HK-2 (cell line): ENCODE data around the gene IGFBP7.

ENCODE experiments used
- DNase-seq: peaks from one replicate; pipeline ENCODE4 v3.0.0-alpha.2; 2018; ENCODE audit not compliant: unreplicated experiment

Gene IGFBP7

GRCh38 chr4:57131849-57132742 lies 21.9 kb upstream of the IGFBP7 start:
- DNase-seq: no peak

- no peak for DNase-seq
Observed at GRCh38 chr4:57129477-57129876, 19.3 kb upstream of the IGFBP7 start.

- DNase-seq: no peak
Observed at GRCh38 chr4:57127361-57127760, 17.2 kb upstream of the IGFBP7 start.

- DNase-seq: no peak
Observed at GRCh38 chr4:57125996-57126395, 15.8 kb upstream of the IGFBP7 start.

- no peak for DNase-seq
Observed at GRCh38 chr4:57124145-57124544, 14.0 kb upstream of the IGFBP7 start.

GRCh38 chr4:57122959-57123358 lies 12.8 kb upstream of the IGFBP7 start:
- no peak for DNase-seq

GRCh38 chr4:57119054-57119651 lies 9.0 kb upstream of the IGFBP7 start:
- DNase-seq: no peak

GRCh38 chr4:57117491-57117890 lies 7.3 kb upstream of the IGFBP7 start:
- DNase-seq: no peak

GRCh38 chr4:57116245-57116644 lies 6.1 kb upstream of the IGFBP7 start:
- DNase-seq: no peak

- DNase-seq: no peak
Observed at GRCh38 chr4:57114973-57115372, 4.8 kb upstream of the IGFBP7 start.

GRCh38 chr4:57113870-57114269 lies 3.7 kb upstream of the IGFBP7 start:
- DNase-seq: no peak

GRCh38 chr4:57110640-57111511 lies 691 bp upstream of the IGFBP7 start:
- peak; percentile 54 for DNase-seq

- DNase-seq: no peak
Observed at GRCh38 chr4:57109411-57109846, 756 bp downstream of the IGFBP7 start.

- no peak for DNase-seq
Observed at GRCh38 chr4:57106181-57106580, 4.0 kb downstream of the IGFBP7 start.

GRCh38 chr4:57104706-57105560 lies 5.3 kb downstream of the IGFBP7 start:
- no peak for DNase-seq

GRCh38 chr4:57103051-57103450 lies 7.1 kb downstream of the IGFBP7 start:
- DNase-seq: no peak

GRCh38 chr4:57102050-57102624 lies 8.0 kb downstream of the IGFBP7 start:
- peak; percentile 26 for DNase-seq

- DNase-seq: no peak
Observed at GRCh38 chr4:57100979-57101651, 9.1 kb downstream of the IGFBP7 start.

GRCh38 chr4:57099363-57099762 lies 10.8 kb downstream of the IGFBP7 start:
- DNase-seq: no peak

GRCh38 chr4:57098941-57099340 lies 11.2 kb downstream of the IGFBP7 start:
- no peak for DNase-seq
